ENCODE data around the gene NDUFB2.

The NDUFB2 gene

GRCh38 chr7:140655511-140656408, 40.7 kb upstream of the NDUFB2 start:
- TF ChIP-seq ZNF530 (tag by site-specific recombination; IDR thresholded peaks at IDR 0.05; ENCODE audit: low read depth) (no peak), ZNF777 (tag by site-specific recombination; IDR thresholded peaks at IDR 0.05; ENCODE audit: borderline replicate concordance) (no peak)
- Histone ChIP-seq H3K27ac (ENCODE audit: extremely low read depth, low read depth, low read length) (no peak overlapping the region), H3K9me3 (ENCODE audit: control insufficient read depth, insufficient read depth, low read depth, low read length) (no peaks in the 10 kb centered on the region), H3K36me3 (ENCODE audit: control insufficient read depth in 2 of 2, insufficient read depth in 1 of 2, low read length in 2 of 2) (no peaks in the 10 kb centered on the region), H3K4me1 (ENCODE audit: control insufficient read depth, insufficient read depth, low read length) (no peaks in the 10 kb centered on the region), H3K4me3 (ENCODE audit: low read depth, low read length) (no peak overlapping the region)
- ChIA-PET POLR2A (no interaction called here), CTCF (interaction anchor here (0.7 to 1.2 kb wide), 2 partner anchors 138 to 304 kb away, joined by 3 read pairs; no protein-coding TSS in a partner anchor)

- no peaks in the 10 kb centered on the region for H3K4me1 ChIP-seq (ENCODE audit: control insufficient read depth, insufficient read depth, low read length)
- peak; percentile 50 for TF ChIP-seq SCRT2 (tag by site-specific recombination; IDR thresholded peaks at IDR 0.05)
- TF ChIP-seq ATF2 (tag by site-specific recombination; IDR thresholded peaks at IDR 0.05; ENCODE audit: low read depth) = no peak
- no peaks in the 10 kb centered on the region for H3K9me3 ChIP-seq (ENCODE audit: control insufficient read depth, insufficient read depth, low read depth, low read length)
- ChIA-PET POLR2A (no interaction called here), CTCF (interaction anchor here (1.0 to 1.2 kb wide), 2 partner anchors 9 to 140 kb away, joined by 3 read pairs; no protein-coding TSS in a partner anchor)
- H3K36me3 ChIP-seq (ENCODE audit: control insufficient read depth in 2 of 2, insufficient read depth in 1 of 2, low read length in 2 of 2) = no peaks in the 10 kb centered on the region
- H3K27ac ChIP-seq (ENCODE audit: extremely low read depth, low read depth, low read length) = no peak overlapping the region
- no peak overlapping the region for H3K4me3 ChIP-seq (ENCODE audit: low read depth, low read length)
These were observed 39.7 kb upstream of the NDUFB2 start for GRCh38 chr7:140656548-140657515.

GRCh38 chr7:140657891-140658290, 38.6 kb upstream of the NDUFB2 start:
- H3K36me3 ChIP-seq (ENCODE audit: control insufficient read depth in 2 of 2, insufficient read depth in 1 of 2, low read length in 2 of 2) = no peaks in the 10 kb centered on the region
- no peak overlapping the region for H3K4me3 ChIP-seq (ENCODE audit: low read depth, low read length)
- POLR2A ChIA-PET = no interaction called here
- no peaks in the 10 kb centered on the region for H3K4me1 ChIP-seq (ENCODE audit: control insufficient read depth, insufficient read depth, low read length)
- TF ChIP-seq ZNF624 (tag by site-specific recombination; IDR thresholded peaks at IDR 0.05) (no peak), GLIS2 (tag by site-specific recombination; IDR thresholded peaks at IDR 0.05) (no peak), KLF1 (tag by site-specific recombination; IDR thresholded peaks at IDR 0.05) (no peak), ZNF311 (tag by site-specific recombination; IDR thresholded peaks at IDR 0.05; ENCODE audit: borderline replicate concordance) (no peak), RBAK (tag by site-specific recombination; IDR thresholded peaks at IDR 0.05) (no peak), KLF16 (tag by site-specific recombination; IDR thresholded peaks at IDR 0.05) (no peak), SETDB1 (IDR thresholded peaks at IDR 0.05; ENCODE audit: insufficient read length, low read length) (no peak), ZNF280C (tag by site-specific recombination; IDR thresholded peaks at IDR 0.05) (no peak), ZNF777 (tag by site-specific recombination; IDR thresholded peaks at IDR 0.05; ENCODE audit: borderline replicate concordance) (no peak), ZNF221 (tag by site-specific recombination; IDR thresholded peaks at IDR 0.05; ENCODE audit: borderline replicate concordance) (no peak), ZBTB1 (tag by site-specific recombination; IDR thresholded peaks at IDR 0.05) (no peak), ZNF350 (tag by site-specific recombination; IDR thresholded peaks at IDR 0.05) (no peak), ZNF140 (tag by site-specific recombination; IDR thresholded peaks at IDR 0.05) (no peak)
- no peak overlapping the region for H3K27ac ChIP-seq (ENCODE audit: extremely low read depth, low read depth, low read length)
- no peaks in the 10 kb centered on the region for H3K9me3 ChIP-seq (ENCODE audit: control insufficient read depth, insufficient read depth, low read depth, low read length)
- CTCF ChIA-PET = interaction anchor here (0.7 kb wide), 1 partner anchor 153 kb away, joined by 4 read pairs; no protein-coding TSS in a partner anchor
